NCI-H2171 treated with DMSO at 0.1 percent for 48 hours (cell line): ENCODE measurements around the gene BLID.

Source experiments
- DNase-seq: peaks from one replicate; lab custom pipeline; 2025; lab: John Stamatoyannopoulos, UW

The BLID gene

DNA sequence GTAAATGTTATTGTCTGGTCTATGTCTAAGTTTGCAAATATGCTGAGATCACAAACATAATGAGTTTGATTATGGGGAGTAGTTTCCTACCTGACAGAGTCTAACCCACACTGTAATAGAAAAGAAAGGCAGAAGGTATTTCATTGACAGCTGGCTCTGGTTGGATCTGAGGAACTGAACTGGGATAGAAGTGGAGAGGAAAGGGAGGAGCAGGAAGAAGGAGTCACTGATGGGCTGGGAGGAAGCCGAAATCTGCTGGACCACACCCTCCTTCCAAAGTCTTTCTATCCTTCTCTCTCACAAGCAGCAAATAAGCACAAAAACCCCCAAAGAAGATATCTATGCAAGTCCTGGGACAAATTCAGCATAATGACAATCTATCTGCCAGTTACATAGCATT lies 11.7 kb downstream of the BLID start:
- no peak for DNase-seq

DNA sequence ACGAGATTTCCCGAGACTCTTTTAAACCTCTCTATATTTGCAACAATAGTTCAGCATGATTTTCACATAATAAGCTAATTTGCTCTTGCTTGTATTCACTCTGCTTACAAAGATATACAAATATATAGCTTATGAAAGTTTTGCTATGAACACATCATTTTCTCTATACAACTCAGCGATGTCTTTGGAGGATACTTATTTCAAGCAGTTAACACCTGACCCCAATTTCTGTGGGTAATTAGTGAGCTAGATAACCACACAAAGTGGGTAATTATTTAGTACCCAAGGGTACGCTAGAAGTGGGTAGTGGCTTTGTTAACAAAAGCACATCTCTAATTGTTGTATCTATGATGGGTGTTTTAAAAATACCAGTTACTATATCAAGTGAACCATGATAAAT lies 12.3 kb downstream of the BLID start:
- DNase-seq, result no peak

DNA sequence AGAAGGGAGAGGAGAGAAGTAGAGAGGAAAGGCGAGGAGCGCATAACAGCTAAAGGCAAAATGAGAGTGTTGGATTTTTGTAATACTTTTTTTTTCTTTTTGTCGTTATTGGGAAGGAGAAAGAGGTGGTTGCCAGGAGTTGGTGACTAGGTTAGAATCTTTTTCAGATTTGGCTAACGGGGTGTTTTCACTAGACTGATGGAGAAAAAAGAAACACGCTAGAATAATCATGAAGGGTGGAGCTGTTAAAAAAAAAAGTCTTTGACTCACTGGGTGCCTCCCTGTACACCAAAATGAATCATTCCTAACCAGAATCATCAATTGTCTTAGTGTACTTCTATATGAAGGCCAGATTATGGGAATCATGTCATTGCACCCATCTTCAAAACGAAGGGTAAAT lies 12.7 kb downstream of the BLID start:
- no peak for DNase-seq

DNA sequence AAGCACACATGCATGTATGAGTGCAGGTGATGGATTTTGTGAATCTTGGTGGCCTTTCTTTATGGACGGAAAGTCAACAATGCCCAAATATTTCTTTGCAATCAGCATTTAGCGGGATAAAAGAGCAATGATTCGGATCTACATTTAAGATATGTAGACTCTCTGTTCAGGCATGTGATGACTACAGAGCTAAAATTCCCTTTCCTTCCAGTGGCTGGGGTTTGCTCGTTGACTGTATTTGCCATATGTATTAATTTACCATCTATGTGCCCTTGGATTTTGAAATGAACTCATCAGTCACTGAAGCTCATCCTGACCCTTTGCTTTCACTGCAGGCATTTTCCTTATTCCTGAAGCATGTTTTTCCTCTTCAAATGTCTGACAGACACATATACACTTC lies 13.6 kb downstream of the BLID start:
- DNase-seq, result no peak

DNA sequence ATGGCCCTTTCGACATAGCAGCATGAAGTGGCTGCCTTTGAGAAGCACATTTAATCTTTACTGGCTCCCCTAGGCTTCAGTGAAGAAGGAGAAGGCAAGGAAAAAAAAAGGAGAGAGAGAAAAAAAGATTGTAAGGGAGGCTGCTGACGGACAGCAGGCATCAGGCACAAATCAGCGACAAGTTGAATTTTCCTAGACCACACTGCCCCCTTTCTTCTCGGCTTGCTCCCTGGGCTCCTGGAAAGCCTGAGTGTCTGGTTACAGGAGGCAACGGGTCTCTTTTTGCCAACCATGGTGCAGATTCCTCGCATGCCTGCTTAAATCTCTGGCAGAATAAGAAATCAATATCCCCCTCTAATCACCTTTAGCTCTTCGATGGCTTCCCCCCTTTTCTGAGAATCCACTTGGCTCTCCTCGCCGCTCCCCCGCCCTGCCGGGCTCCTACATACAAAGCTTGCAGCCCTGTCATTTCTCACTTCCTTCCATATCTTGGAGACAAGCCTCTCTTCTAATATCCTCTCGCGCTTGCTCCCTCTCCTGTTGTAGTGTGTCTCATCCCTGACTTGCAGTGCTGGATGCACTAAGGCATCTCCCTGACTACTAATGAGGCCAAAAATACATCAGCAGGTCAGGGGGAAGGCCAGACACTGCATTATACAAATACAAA lies 14.3 kb downstream of the BLID start:
- no peak for DNase-seq

DNA sequence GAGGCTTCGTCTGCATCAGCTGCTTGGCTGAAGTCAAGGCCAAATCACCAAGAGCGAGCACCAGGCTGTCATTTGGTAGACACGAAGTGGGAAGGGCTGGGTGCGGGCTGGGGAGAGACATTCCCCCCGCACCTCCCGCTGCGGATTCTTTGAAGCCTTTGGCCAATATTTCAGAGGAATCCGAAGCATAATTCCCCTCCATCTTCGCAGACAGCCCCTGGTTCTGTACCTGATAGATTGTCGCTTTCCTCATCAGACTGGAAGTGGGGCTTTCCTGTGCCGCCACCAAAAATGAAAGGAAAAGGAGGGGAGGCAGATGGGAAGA lies 15.3 kb downstream of the BLID start:
- no peak for DNase-seq

DNA sequence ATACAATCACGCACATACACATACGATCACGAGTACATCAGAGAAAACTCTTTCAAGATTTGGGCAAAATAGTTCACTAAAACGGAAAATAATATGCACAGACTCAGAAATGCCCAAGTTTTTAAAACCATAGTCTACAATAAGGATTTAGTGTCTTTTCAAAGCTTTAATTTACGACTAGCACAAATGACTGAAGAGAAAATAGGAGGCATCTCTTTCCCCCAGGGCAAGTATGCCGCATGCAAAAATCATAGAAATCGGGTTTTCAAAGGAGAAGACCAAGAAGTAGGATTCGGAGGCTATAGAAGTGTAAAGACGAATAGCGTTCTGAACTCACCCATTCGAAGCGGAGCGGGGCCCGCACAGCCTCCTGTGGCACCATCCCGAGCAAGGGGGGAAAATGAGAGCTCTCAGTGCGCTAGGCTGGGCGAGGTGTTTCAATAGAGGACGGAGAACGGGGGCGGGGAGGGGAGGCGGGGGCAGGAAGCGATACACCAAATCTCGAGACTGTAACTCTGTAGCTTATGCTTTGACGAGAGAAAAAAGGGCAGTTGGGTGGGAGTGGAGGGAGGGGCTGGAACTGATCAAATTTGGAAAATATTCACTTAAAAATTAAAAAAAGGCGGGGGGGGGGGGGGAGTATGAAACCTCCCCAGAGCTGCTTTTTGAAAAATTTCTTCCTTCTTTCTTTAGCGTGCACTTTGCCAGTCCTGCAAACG lies 15.8 kb downstream of the BLID start:
- DNase-seq, result no peak

DNA sequence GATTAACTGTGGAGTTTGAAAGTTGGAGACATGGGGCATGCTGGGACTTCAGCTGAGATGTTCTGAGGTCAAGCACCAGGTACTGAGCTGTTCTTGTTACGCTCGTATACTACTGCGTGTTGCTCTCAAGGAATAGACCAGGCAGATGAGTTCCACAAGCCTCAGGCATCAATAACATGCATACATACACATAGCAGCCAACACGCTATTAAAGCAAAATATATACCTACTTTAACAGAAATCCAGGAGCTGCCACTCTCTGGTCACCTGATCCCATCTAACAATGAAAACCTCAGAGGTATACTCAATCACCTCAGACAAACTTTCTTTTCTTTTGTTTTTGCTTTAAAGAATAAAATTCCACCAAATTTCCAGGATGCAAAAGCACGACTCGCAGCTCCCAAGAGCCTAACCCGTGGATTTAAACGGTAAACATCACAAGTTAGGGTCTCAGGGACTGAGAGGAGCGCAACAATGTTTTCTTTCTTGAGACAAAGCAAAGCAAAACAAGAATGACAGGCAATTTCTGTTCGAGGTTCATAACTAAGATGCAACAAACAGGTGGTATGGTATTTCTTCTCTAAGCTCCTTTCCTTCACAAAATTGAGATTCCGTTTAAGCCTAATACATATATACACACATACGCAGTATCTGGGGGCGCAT lies 16.5 kb downstream of the BLID start:
- no peak for DNase-seq

DNA sequence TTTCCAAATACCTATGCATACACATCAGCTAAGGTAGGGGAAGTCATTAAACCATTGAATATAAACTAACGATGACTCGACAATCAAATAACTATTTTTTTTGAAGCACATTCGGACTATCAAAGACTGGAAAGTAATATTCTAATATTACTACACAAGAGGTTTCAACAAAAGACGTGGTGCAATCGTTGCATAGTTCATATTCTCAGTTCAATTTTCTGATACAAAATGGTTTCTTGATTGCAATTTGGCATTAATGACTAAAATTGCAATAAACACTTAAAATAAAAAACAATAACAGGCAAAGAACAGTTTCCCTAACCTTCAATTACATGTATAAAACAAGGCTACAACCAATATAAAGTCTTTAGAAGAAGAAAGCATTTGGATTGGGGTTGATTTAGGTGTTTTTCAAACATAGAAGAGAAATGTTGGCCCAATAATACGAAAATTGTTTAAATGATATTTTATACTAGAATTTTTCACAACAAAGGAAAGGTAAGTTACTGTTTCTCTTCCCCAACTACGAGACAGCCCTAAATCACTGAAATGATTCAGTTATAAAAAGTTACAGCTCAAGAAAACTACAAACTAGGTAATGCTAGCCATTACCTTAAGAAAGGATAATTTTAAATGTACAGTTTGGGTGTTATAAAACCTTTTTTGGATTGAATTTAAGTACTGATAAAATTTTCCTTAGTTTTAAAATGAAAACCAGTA lies 17.6 kb downstream of the BLID start:
- no peak for DNase-seq

DNA sequence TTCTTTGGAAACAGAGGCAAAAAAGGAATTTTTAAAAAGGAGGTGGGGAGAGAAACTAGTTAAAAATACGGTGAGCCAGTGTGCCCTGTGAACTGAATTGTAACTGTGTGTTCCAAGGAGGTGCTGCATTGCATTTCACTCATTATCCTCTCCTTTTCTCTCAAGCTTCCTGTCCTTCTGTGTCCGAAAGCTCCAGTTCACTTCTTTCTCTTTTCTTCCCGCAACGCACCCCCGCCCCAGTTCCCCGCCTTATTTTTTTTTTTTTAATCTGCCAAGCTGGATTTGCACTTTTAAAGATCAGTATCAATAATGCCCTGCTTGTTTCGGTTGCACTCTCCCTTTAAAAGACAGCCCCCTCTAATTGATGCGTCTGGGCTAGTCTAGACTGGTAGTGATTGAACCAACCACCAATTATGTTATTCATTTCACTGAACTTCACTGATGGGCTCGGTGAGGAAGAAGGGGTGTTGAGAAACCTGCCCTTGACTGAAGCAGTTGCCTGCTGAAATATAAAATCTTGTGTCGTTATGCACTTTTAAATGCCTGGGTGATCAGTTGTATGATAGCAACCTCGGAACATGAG lies 18.5 kb downstream of the BLID start:
- no peak for DNase-seq

DNA sequence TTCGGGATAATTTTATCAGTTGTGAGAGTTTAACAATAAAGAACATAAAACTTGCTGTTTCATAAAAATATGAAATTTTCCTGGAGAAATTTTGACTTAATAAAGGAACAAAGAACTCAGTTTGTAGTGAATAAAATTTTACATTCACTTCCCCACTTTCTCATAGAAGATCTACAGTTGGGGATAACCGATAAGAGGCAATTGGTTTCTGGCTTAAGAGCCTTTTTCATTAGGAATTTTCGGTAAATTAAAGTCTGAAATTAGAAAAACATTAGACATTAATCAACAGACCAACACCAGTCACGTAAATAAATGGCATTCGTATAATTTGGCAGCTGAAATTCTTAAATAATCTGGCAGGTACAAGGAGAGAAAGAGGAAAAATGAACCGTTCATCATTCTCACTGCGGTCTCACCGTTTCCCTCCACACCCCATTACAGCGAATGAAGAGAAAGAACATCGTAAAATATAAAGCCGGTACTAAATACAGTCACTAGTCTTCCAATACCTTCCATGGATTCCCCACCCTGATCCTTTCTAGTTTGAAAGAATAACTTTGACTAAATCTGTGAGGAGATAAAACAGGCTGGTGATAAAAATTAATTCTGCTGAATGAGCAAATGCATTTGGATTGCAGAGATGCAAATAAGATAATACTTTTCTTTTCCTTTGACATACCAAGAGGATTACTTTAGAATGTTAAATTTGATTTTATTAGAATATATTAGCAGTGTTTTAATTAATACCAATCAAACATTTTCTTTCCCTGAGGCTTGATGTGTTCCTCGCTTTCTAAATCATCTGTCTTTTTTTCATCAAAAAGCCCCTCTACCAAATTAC lies 19.5 kb downstream of the BLID start:
- no peak for DNase-seq

DNA sequence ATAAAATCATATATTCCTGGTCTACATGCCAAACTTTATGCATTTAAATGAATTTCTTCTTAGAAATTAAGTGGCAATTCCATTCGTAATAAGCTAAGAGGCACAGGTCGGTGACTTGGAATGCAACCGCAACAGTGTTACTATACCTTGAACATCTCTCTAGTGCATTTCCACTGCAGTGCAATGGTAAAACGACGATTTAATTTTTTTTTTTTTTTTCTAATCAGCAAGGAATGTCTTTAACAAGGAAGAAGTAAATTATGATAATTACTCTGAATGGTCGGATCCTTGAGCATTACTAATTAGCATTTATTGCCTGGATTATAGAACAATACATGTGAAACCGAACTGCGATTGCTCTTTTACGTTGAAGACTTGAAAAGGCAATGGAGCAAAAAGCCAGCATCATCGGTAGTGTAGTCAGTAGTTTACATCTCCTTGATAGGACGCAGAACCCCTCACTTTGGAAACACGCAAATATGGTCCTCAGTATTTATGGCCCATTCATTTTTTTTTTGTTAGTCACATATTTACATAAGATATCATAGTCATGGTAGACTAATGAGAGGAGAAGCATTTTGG lies 20.2 kb downstream of the BLID start:
- DNase-seq, result no peak

DNA sequence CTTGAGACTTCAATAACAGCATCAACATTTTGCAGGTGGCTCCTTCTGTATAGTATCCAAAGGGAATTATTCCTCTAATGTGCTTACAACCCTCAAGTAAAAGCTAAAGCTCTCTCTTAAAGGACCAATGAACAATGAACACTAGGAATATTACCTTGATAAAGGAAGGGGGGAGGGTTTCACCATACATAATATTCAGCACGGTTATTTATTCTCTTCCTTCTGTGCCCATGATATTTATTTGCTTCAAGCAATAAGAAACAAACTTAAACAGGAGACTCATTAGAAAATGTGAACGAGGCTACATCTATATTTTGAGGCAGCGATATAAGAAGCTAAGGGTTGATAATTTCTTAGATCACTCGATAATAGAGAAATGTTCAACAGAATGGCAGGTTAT lies 21.2 kb downstream of the BLID start:
- no peak for DNase-seq

DNA sequence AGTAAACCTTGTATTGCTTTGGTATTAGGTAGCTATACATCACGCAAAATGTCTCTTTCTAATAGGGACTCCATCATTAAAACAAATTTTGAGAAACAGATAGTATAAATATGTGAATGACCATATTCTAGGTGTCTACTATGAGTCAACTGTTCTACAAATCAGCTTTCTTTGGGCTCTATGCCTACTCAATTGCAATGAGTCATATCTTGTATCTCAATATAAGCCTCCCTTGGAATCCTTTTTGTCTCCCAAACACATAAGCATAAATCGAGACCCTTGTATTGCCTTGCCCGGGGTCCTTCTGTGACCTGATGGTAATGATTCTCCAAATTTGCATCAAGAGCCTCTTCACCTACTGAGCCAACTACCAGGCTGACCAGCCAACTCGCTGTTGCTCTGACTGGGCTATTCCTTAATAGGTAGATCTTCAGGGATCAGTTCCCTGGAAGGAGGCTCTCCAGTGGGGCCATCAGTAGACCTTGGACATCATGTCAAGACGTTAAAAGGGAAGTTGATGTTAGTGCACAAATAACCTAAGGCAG lies 22.2 kb downstream of the BLID start:
- no peak for DNase-seq

DNA sequence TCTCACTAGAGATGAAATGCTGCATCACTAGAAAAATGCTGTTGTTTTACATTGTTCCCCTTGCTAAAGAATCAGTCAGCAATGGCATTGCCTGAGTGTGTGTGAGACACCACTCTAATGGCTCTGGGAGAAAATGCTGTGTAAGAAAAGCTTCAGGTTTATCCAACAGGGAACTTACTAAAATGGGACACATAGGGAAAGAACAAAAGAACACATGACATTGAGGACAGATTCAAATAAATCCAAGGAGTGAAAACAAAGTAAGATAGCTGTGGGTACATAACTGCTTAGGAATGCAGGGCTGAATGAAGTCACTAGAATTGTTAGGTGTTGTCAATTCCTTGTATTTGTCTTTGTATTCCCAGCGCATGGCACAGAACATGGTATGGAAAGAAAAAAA lies 24.2 kb downstream of the BLID start:
- DNase-seq, result no peak

DNA sequence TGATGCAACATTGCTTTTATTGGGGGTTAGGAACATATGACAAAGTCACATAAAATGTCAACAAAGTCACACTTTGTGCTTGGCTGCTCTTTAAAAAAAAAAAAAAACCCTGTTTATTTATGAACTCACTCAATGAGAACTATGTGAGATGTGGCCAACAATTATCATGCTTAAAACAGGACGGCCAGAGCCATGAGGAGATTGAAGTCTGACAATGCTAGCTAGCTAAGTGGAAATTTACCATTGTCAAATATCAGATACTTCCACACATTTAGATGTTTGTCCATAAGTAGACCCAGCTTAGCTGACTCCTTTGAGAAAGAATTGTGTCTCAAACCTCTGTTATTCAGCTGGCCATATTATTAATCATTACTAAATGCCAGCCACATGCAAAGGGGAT lies 26.9 kb downstream of the BLID start:
- no peak for DNase-seq

DNA sequence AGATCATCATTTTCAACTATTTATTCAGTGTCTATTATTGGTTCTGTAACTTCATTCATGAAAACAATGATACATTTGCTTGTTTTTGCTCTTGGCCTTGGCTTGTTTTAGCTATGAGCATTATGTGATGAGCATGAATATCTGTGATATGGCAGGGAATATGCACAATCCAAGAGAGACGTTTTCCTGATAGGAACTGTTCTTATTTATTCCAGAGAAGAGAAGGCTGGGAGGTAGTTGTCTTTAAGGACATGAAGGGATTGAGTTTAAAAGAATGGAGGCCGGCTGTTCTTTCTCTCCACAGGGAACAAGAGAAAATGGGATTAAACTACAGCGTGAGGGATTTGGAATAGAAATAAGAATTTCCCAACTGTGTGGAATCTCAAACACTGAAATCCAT lies 30.3 kb downstream of the BLID start:
- DNase-seq, result no peak

DNA sequence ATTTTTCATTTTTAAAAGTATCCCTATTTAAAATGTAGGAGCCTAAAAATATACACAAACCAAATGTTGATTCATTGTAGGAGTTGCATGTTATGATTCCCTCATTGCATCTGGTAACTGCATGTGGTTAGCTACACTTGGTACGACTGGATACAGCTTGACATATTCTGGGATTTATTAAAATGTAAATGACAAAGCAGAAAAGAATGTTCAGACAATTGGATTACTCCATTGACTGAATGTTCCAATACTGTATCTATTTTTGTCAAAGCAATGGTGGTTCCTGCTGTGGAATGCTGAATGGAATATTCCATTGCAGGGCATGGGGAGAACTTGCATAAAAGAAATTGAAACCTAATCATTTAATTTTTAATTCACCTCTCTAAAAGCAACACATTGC lies 30.8 kb downstream of the BLID start:
- DNase-seq, result no peak

DNA sequence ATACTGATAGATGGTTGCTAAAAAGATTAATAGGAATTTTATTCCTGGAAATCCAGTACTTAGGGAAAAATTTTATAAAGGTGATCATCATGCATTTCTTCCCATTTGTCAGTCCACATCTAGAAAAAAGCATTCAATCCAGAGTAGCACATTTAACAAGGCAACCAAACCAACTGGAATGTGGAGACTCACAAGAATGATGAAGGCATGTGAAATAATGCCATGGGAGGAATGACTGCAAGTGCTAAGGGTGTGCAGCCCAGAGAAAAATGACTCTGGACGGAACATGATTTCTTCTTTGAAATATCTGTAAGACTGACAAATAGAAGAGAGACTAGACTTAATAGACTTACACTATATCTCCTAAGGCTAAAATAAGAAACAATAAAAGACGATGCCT lies 33.8 kb downstream of the BLID start:
- DNase-seq, result no peak

DNA sequence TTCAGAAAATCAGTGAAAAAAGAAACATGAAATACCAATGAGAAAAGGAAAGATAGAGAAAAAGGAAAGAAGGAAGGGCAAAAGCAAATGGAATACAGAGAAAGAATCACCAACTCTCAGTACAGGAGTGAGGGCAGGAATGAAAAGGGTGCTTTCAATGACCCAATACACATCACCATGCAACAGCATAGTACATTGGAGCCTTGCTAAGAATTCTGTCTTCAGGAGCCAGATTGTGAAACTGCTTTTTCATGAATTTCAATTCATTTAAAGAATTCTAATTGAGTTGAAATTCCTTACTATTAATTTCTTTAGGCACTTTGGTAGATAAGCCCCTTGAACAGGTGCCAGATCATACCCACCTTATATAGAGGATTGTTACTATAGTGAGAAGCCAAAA lies 34.9 kb downstream of the BLID start:
- DNase-seq, result no peak

DNA sequence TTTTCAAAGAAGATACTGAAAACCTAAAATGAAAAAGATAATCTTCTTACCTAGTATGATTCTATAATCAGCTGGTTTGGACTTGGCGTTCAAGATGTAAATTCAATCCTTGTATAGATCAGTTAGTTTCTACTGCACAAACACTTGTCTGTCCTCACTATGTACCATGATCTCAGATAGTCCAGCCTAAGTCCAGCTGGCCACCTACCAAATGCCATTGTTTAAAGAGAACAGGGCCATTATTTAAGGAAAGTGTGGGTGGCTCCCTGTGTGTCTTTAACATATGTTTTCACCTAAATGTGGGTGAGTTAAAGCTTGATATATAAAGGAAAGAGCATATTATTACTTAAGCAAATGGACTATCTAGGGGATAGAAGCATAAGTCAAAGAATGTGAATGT lies 38.6 kb downstream of the BLID start:
- no peak for DNase-seq
